ENCODE results near the gene ARHGEF28. TPM values are rescaled to one million over a fixed set of nuclear protein-coding genes. Genes with fewer than 3 reads are reported as not detected.

ARHGEF28 gene
- total RNA-seq, 2 experiments from 2014 or later = not detected

GRCh38 chr5:73630765-73631164 is 4.8 kb downstream of the ARHGEF28 start:
- no peaks in the 10 kb centered on the region for H4K20me1 ChIP-seq (ENCODE audit: insufficient read depth, low read length)
- H3K79me2 ChIP-seq (ENCODE audit: insufficient read depth, low read depth, low read length) = no peaks in the 10 kb centered on the region
- no peak overlapping the region for H2AFZ ChIP-seq (ENCODE audit: low read length)
- DNase-seq (ENCODE audit: low spot score) = no peak
- CTCF ChIA-PET (ENCODE audit: unreplicated experiment) = no interaction called here
- no peaks in the 10 kb centered on the region for H3K9me2 ChIP-seq (ENCODE audit: insufficient read depth, low read length)
- H3K27ac ChIP-seq (ENCODE audit: low read depth, low read length, poor library complexity, severe bottlenecking) = no peak overlapping the region
- BruUV-seq (replicated peaks) = no TSS peak
- POLR2A ChIA-PET = no interaction called here
- no peak overlapping the region for H3K4me3 ChIP-seq (ENCODE audit: low read depth, low read length, poor library complexity, severe bottlenecking)
- H3K9me3 ChIP-seq (ENCODE audit: low read length) = no peaks in the 10 kb centered on the region
- H3K4me1 ChIP-seq (ENCODE audit: insufficient read depth, low read length, poor library complexity, severe bottlenecking) = no peaks in the 10 kb centered on the region
- H3K36me3 ChIP-seq (ENCODE audit: insufficient read depth, low read length) = no peaks in the 10 kb centered on the region
- no peak overlapping the region for H3K4me2 ChIP-seq (ENCODE audit: low read length)
- intact Hi-C loops (cut with micrococcal nuclease; ENCODE audit: unreplicated experiment) = no loop called here
- TF ChIP-seq CTCF (conservative IDR thresholded peaks at IDR 0.05; ENCODE audit: low read length) (no peak), EZH2phosphoT487 (IDR thresholded peaks at IDR 0.05; ENCODE audit: borderline replicate concordance, low read depth, low read length) (no peak)

DNA sequence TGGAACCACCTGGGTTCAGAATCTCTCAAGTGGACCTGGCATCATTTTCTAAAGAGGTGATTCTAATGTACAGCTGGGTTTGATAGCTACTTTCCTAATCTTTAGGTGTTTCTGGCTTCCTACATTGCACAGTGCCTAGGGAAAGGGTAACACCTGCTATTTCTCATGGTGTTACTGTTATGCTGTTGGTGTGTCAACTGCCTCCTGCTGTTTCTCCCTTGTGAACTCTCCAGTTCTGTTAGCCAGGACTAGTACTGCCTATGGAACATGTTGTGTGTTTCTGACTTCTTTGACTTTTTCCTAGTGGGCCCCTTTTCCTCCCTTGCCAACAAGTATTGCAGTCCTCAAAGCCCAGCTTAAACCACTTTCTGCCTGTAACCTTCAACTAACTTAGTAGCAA is 5.5 kb downstream of the ARHGEF28 start:
- intact Hi-C loops (cut with micrococcal nuclease; ENCODE audit: unreplicated experiment) = no loop called here
- no peaks in the 10 kb centered on the region for H3K79me2 ChIP-seq (ENCODE audit: insufficient read depth, low read depth, low read length)
- no peaks in the 10 kb centered on the region for H3K36me3 ChIP-seq (ENCODE audit: insufficient read depth, low read length)
- DNase-seq (ENCODE audit: low spot score) = no peak
- H3K9me2 ChIP-seq (ENCODE audit: insufficient read depth, low read length) = no peaks in the 10 kb centered on the region
- no peak overlapping the region for H2AFZ ChIP-seq (ENCODE audit: low read length)
- POLR2A ChIA-PET = no interaction called here
- H3K27ac ChIP-seq (ENCODE audit: low read depth, low read length, poor library complexity, severe bottlenecking) = no peak overlapping the region
- H3K9me3 ChIP-seq (ENCODE audit: low read length) = no peaks in the 10 kb centered on the region
- no peaks in the 10 kb centered on the region for H4K20me1 ChIP-seq (ENCODE audit: insufficient read depth, low read length)
- H3K4me3 ChIP-seq (ENCODE audit: low read depth, low read length, poor library complexity, severe bottlenecking) = no peak overlapping the region
- H3K4me2 ChIP-seq (ENCODE audit: low read length) = no peak overlapping the region
- no peak for TF ChIP-seq EZH2phosphoT487 (IDR thresholded peaks at IDR 0.05; ENCODE audit: borderline replicate concordance, low read depth, low read length)
- TF ChIP-seq CTCF (conservative IDR thresholded peaks at IDR 0.05; ENCODE audit: low read length) = no peak
- CTCF ChIA-PET (ENCODE audit: unreplicated experiment) = no interaction called here
- BruUV-seq (replicated peaks) = no TSS peak
- H3K4me1 ChIP-seq (ENCODE audit: insufficient read depth, low read length, poor library complexity, severe bottlenecking) = no peaks in the 10 kb centered on the region

DNA sequence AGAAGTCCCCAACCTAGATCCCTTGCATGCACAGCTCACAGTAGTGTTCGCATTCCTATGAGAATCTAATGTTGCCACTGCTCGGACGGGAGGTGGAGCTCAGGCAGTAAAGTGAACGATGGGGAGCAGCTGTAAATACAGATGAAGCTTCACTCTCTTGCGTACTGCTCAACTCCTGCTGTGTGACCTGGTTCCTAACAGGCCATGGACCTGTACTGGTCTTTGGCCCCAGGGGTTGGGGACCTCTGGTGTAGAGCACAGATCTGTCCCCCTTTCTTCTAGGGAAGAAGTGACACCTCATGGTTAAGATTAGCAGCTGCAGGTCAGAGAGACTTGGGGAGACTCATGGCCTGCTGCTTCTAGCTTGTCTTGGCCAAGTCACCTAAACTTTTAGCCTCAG is 7.1 kb downstream of the ARHGEF28 start:
- no peak for DNase-seq (ENCODE audit: low spot score)
- no peaks in the 10 kb centered on the region for H3K79me2 ChIP-seq (ENCODE audit: insufficient read depth, low read depth, low read length)
- H2AFZ ChIP-seq (ENCODE audit: low read length) = no peak overlapping the region
- BruUV-seq (replicated peaks) = no TSS peak
- no peaks in the 10 kb centered on the region for H3K9me3 ChIP-seq (ENCODE audit: low read length)
- ChIA-PET CTCF (ENCODE audit: unreplicated experiment) (no interaction called here), POLR2A (interaction anchor here (0.5 to 0.7 kb wide), 2 partner anchors 42 to 1025 kb away, joined by 5 to 7 read pairs; no protein-coding TSS in a partner anchor)
- TF ChIP-seq EZH2phosphoT487 (IDR thresholded peaks at IDR 0.05; ENCODE audit: borderline replicate concordance, low read depth, low read length) (no peak), CTCF (conservative IDR thresholded peaks at IDR 0.05; ENCODE audit: low read length) (no peak)
- H3K4me3 ChIP-seq (ENCODE audit: low read depth, low read length, poor library complexity, severe bottlenecking) = no peak overlapping the region
- H3K4me1 ChIP-seq (ENCODE audit: insufficient read depth, low read length, poor library complexity, severe bottlenecking) = no peaks in the 10 kb centered on the region
- no peaks in the 10 kb centered on the region for H4K20me1 ChIP-seq (ENCODE audit: insufficient read depth, low read length)
- H3K9me2 ChIP-seq (ENCODE audit: insufficient read depth, low read length) = no peaks in the 10 kb centered on the region
- intact Hi-C loops (cut with micrococcal nuclease; ENCODE audit: unreplicated experiment) = no loop called here
- no peak overlapping the region for H3K27ac ChIP-seq (ENCODE audit: low read depth, low read length, poor library complexity, severe bottlenecking)
- no peak overlapping the region for H3K4me2 ChIP-seq (ENCODE audit: low read length)
- no peaks in the 10 kb centered on the region for H3K36me3 ChIP-seq (ENCODE audit: insufficient read depth, low read length)

Data from OCI-LY7 (cell line).